H1 (cell line): ENCODE data around the gene DOK3. TPM values are rescaled to one million over a fixed set of nuclear protein-coding genes. Genes with fewer than 3 reads are reported as not detected.

Experiments used
- CTCF ChIA-PET: fragments of 300-600 bp; sonication (Branson Sonifier 250); formaldehyde crosslinking; loops from one replicate; lab custom pipeline; 2021; ENCODE audit not compliant: partially characterized antibody; lab: Charles Lee
- POLR2A ChIA-PET: fragments of 300-600 bp; sonication (Branson Sonifier 250); formaldehyde crosslinking; loops from one replicate; lab custom pipeline; 2021; ENCODE audit warnings: inconsistent platforms; ENCODE audit not compliant: partially characterized antibody; lab: Charles Lee
- DNase-seq, 2 experiments: peaks; one replicate each; pipeline versions ENCODE4 v3.0.0 to v3.0.0-alpha.2; 2010 to 2022; ENCODE audit warnings: low spot score in 2 of 2, low read depth in 1 of 2, mixed read lengths in 1 of 2
- FAIRE-seq: peaks from 2 replicates; lab custom pipeline; 2011; peaks lifted over from hg19 to GRCh38; lab: Jason Lieb, UNC
- H2AFZ ChIP-seq: 2 replicates; pipeline ENCODE4 v1.8.1; 2012; ENCODE audit warnings: low read length, inconsistent platforms
- H2AK5ac ChIP-seq: 2 replicates; pipeline ENCODE4 v1.6.1; 2013; ENCODE audit warnings: low read depth, low read length
- H2BK120ac ChIP-seq: replicated peaks from 2 replicates; pipeline ENCODE3; 2013; ENCODE audit warnings: low read depth, low read length, inconsistent platforms
- H2BK12ac ChIP-seq: 2 replicates; pipeline ENCODE4 v1.6.1; 2013; ENCODE audit warnings: low read depth, low read length
- H2BK15ac ChIP-seq: 2 replicates; pipeline ENCODE4 v1.6.1; 2013; ENCODE audit warnings: low read length
- H2BK20ac ChIP-seq: 2 replicates; pipeline ENCODE4 v1.6.1; 2013; ENCODE audit warnings: low read length
- H2BK5ac ChIP-seq: 2 replicates; pipeline ENCODE4 v1.6.1; 2013; ENCODE audit warnings: low read depth, low read length
- H3K14ac ChIP-seq: 2 replicates; pipeline ENCODE4 v1.6.1; 2013; ENCODE audit warnings: inconsistent platforms; ENCODE audit not compliant: insufficient read length
- H3K18ac ChIP-seq: 2 replicates; pipeline ENCODE4 v1.6.1; 2013; ENCODE audit warnings: low read length; ENCODE audit errors: extremely low read depth
- H3K23ac ChIP-seq: 2 replicates; pipeline ENCODE4 v1.6.1; 2013; ENCODE audit warnings: inconsistent platforms; ENCODE audit not compliant: insufficient read length
- H3K23me2 ChIP-seq: 2 replicates; pipeline ENCODE4 v1.6.1; 2013; ENCODE audit warnings: low read depth, low read length
- H3K27ac ChIP-seq: 2 replicates; pipeline ENCODE4 v1.6.1; 2011; ENCODE audit warnings: low read depth, low read length, inconsistent platforms
- H3K27me3 ChIP-seq, 4 experiments: replicated peaks in 1 of 4; 1 replicate in 1 of 4; 2 replicates in 3 of 4; pipeline versions ENCODE4 v1.6.1 to v1.8.1; 2011 to 2013; ENCODE audit warnings: low read length in 3 of 4, mild to moderate bottlenecking in 3 of 4, inconsistent platforms in 2 of 4, mixed read lengths in 2 of 4, moderate library complexity in 1 of 4; ENCODE audit not compliant: control insufficient read depth in 3 of 4, insufficient read depth in 3 of 4; ENCODE audit errors: extremely low read depth in 1 of 4
- H3K36me3 ChIP-seq, 4 experiments: 2 replicates each; pipeline versions ENCODE4 v1.6.1 to v1.8.1; 2011 to 2013; ENCODE audit warnings: mild to moderate bottlenecking in 4 of 4, low read length in 3 of 4, moderate library complexity in 2 of 4, control low read depth in 1 of 4, inconsistent platforms in 1 of 4; ENCODE audit not compliant: insufficient read depth in 4 of 4, control insufficient read depth in 2 of 4
- H3K4ac ChIP-seq: replicated peaks from 2 replicates; pipeline ENCODE3; 2013; ENCODE audit warnings: low read length, low read depth, mixed read lengths, inconsistent platforms; ENCODE audit not compliant: insufficient read length
- H3K4me1 ChIP-seq, 4 experiments: replicated peaks in 1 of 4; 1 replicate in 1 of 4; 2 replicates in 3 of 4; pipeline versions ENCODE4 v1.6.1 to v1.8.1; 2011 to 2013; ENCODE audit warnings: low read length in 3 of 4, inconsistent platforms in 2 of 4, mixed read lengths in 1 of 4; ENCODE audit not compliant: insufficient read depth in 4 of 4, control insufficient read depth in 3 of 4
- H3K4me2 ChIP-seq, 2 experiments: 2 replicates each; pipeline versions ENCODE4 v1.6.1 to v1.8.1; 2011 to 2013; ENCODE audit warnings: low read depth in 2 of 2, low read length in 2 of 2, control low read depth in 1 of 2, inconsistent platforms in 1 of 2, mild to moderate bottlenecking in 1 of 2; ENCODE audit not compliant: insufficient read depth in 1 of 2
- H3K4me3 ChIP-seq, 4 experiments: fragments of 200-600, 300-600 bp in 1 of 4; sonication (generic), shearing (Covaris generic), sonication (Bioruptor Twin) in 1 of 4; 2 replicates each; pipeline versions ENCODE4 v1.5.1 to v1.8.1; 2011 to 2016; ENCODE audit warnings: low read length in 4 of 4, low read depth in 3 of 4, control low read depth in 2 of 4, inconsistent platforms in 2 of 4, mild to moderate bottlenecking in 2 of 4, mixed read lengths in 1 of 4, moderate library complexity in 1 of 4; ENCODE audit not compliant: insufficient read depth in 2 of 4; ENCODE audit errors: extremely low read depth in 1 of 4
- H3K56ac ChIP-seq: replicated peaks from 2 replicates; pipeline ENCODE3; 2013; ENCODE audit warnings: low read depth, mild to moderate bottlenecking, mixed read lengths, low read length, inconsistent platforms; ENCODE audit not compliant: insufficient read length
- H3K79me1 ChIP-seq: 2 replicates; pipeline ENCODE4 v1.6.1; 2013; ENCODE audit warnings: low read depth, low read length, control low read depth
- H3K79me2 ChIP-seq, 2 experiments: 2 replicates each; pipeline versions ENCODE4 v1.6.1 to v1.8.1; 2012 to 2013; ENCODE audit warnings: low read length in 2 of 2, mild to moderate bottlenecking in 2 of 2, inconsistent platforms in 1 of 2; ENCODE audit not compliant: insufficient read depth in 2 of 2, control insufficient read depth in 1 of 2
- H3K9ac ChIP-seq, 4 experiments: replicated peaks in 1 of 4; 1 replicate in 1 of 4; 2 replicates in 3 of 4; pipeline versions ENCODE4 v1.6.1 to v1.8.1; 2011 to 2013; ENCODE audit warnings: low read depth in 3 of 4, low read length in 3 of 4, control low read depth in 2 of 4, mild to moderate bottlenecking in 2 of 4, moderate library complexity in 2 of 4, inconsistent platforms in 1 of 4; ENCODE audit errors: extremely low read depth in 1 of 4
- H3K9me3 ChIP-seq, 2 experiments: 2 replicates each; pipeline versions ENCODE4 v1.6.1 to v1.8.1; 2012 to 2013; ENCODE audit warnings: mild to moderate bottlenecking in 2 of 2, moderate library complexity in 2 of 2, control low read depth in 1 of 2, inconsistent platforms in 1 of 2, low read depth in 1 of 2, low read length in 1 of 2, mixed read lengths in 1 of 2; ENCODE audit not compliant: insufficient read depth in 2 of 2
- H4K20me1 ChIP-seq, 2 experiments: replicated peaks in 1 of 2; 2 replicates each; pipeline versions ENCODE3 to v1.8.1; 2011 to 2013; ENCODE audit warnings: inconsistent platforms in 2 of 2, low read length in 2 of 2, mild to moderate bottlenecking in 1 of 2; ENCODE audit not compliant: insufficient read depth in 2 of 2, control insufficient read depth in 1 of 2
- H4K5ac ChIP-seq: 2 replicates; pipeline ENCODE4 v1.6.1; 2013; ENCODE audit warnings: low read length, low read depth, mixed read lengths, inconsistent platforms; ENCODE audit not compliant: insufficient read length
- H4K8ac ChIP-seq: 2 replicates; pipeline ENCODE4 v1.8.0; 2013; ENCODE audit warnings: mild to moderate bottlenecking, moderate library complexity, low read length, inconsistent platforms; ENCODE audit not compliant: insufficient read depth; ENCODE audit errors: extremely low read depth
- H4K91ac ChIP-seq: replicated peaks from 2 replicates; pipeline ENCODE3; 2013; ENCODE audit warnings: low read length, mixed read lengths, inconsistent platforms; ENCODE audit not compliant: insufficient read length
- CBX5 ChIP-seq: fragments of 300-800, 300-1000 bp; sonication (generic); IDR thresholded peaks from 2 replicates; pipeline ENCODE4 v1.7.1; 2016; ENCODE audit warnings: antibody characterized with exemption, low read length, low read depth
- TAF7 ChIP-seq: optimal IDR thresholded peaks from 2 replicates; pipeline ENCODE3; 2011; ENCODE audit warnings: low read depth, mild to moderate bottlenecking, inconsistent platforms, low read length, moderate library complexity, borderline replicate concordance
- TBP ChIP-seq: IDR thresholded peaks from 2 replicates; pipeline ENCODE4 v1.6.1; 2011; ENCODE audit warnings: low read depth, low read length, improper control_type of control experiment
- TEAD4 ChIP-seq: IDR thresholded peaks from 2 replicates; pipeline ENCODE4 v1.6.1; 2012; ENCODE audit warnings: low read depth, low read length, inconsistent platforms, mixed read lengths
- WGBS, 2 experiments: shearing (Covaris generic) in 1 of 2; methylation state at CpG; one replicate each; pipeline versions ENCODE4 v1.1.6 to v1.1.7; 2013 to 2015; ENCODE audit warnings: low lambda C conversion rate in 2 of 2, mixed read lengths in 2 of 2, inconsistent platforms in 1 of 2, low coverage in 1 of 2, missing lambda C conversion rate in 1 of 2; ENCODE audit not compliant: insufficient replicate concordance in 2 of 2, insufficient coverage in 1 of 2, insufficient read length in 1 of 2; ENCODE audit errors: extremely low coverage in 1 of 2, missing lambda C conversion rate in 1 of 2; 5-methylcytosine and 5-hydroxymethylcytosine counted together
- polyA plus RNA-seq, 7 experiments: library from polyadenylated mRNA; depleted of rRNA in 3 of 7; stranded (reverse) in 5 of 7; unstranded in 2 of 7; fragments of >200 nt in 5 of 7; fragments of 200-250 nt in 2 of 7; gene quantifications; 1 replicate in 5 of 7; 2 replicates in 1 of 7; 4 replicates in 1 of 7; pipeline versions ENCODE4 v1.2.1 to v1.2.3, GENCODE V29; 2011 to 2013; ENCODE audit warnings: missing spikeins in 2 of 7, mixed read lengths in 2 of 7
- total RNA-seq: library from RNA; stranded (reverse); fragmentation: NEBNext Ultra II Directional; extraction: Animal tissue kit (Norgen Biotek cat#: 25700); gene quantifications from 2 replicates; pipeline ENCODE4 v1.2.1, GENCODE V29; 2021

Gene DOK3
- total and polyA plus RNA-seq, 2 of the 8 experiments (the other 6 are each of a cell fraction or from before 2014, with no cell fraction given) = 4.2 to 6.4 TPM

DNA sequence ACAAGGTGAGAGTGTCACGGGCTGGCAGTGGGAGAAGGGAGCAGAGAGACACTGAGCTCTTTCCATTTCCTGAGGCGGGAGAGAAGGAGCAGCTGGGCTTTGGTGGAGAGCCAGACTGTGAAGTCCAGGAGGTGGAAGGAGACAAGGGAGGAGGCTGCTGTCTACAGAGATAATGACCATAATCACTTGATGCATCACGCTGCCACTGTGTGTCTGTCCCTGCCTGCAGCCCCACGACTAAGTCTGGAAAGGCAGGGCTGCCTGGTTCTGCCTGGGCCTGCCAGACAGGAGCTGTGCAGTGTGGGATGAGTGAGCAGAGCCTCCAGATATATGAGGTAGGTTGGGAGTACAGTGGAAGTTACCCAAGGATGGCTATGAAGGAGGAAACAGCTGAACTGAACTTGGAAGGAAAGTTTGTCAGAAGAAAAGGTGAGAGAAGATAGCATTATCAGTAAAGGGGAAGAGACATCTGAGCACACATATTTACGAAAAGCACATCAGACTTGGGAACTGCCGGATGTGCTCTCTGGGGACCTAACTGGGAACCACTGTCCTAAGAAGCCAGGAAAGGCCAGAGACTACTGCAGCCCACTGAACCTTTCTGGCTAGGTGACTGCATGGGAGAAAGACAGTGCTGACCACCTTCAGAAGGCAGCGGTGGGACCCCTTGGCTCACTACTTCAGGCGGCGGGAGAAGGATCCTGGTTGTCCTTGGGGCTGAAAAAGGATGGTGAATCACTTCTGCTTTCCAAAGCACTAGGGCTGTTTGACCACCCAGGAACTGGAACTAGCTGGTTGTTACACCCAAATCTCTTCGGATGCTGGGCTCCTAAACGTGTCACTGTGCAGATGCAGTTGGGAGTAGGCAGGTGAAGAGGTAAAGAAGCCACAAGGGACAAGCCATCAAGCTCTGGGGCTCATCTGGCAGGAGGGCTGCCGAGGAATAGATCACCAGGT, 19.9 kb upstream of the DOK3 start:
- H3K4me2 ChIP-seq = no peak overlapping the region
- no peak overlapping the region for H2BK12ac ChIP-seq
- no peak overlapping the region for H4K5ac ChIP-seq
- no peak overlapping the region for H3K18ac ChIP-seq
- no peak overlapping the region for H4K91ac ChIP-seq
- no peak overlapping the region for H2AFZ ChIP-seq
- ChIA-PET CTCF (interaction anchor here (1.6 to 1.8 kb wide), 2 partner anchors 9 to 16 kb away, joined by 4 to 7 read pairs; no protein-coding TSS in a partner anchor), POLR2A (interaction anchor here (1.6 to 2.3 kb wide), 2 partner anchors 9 to 13 kb away, joined by 3 to 8 read pairs; partner anchors contain the start of gene DDX41)
- no peak overlapping the region for H3K56ac ChIP-seq
- H3K27me3 ChIP-seq = no peaks in the 10 kb centered on the region
- WGBS, 2 experiments = 90% methylated on average over 12 of the region's 12 CpGs; no CpG with 5 or more reads in 1 of the 2 experiments
- no peak overlapping the region for H2BK15ac ChIP-seq
- TF ChIP-seq TEAD4 = no peak
- no peak for TF ChIP-seq TAF7
- no peak for TF ChIP-seq CBX5
- TF ChIP-seq TBP = no peak
- no peak overlapping the region for H3K23ac ChIP-seq
- H3K4me3 ChIP-seq = no peak overlapping the region
- peaks cover 25 to 77% (median 37%) of the 10 kb centered on the region in 4 experiments; a peak in 6 of 8 replicates for H3K36me3 ChIP-seq
- H3K14ac ChIP-seq = no peak overlapping the region
- H4K8ac ChIP-seq = no peak overlapping the region
- H3K4me1 ChIP-seq = no peaks in the 10 kb centered on the region
- peaks cover 12% of the 10 kb centered on the region for H3K79me1 ChIP-seq
- no peaks in the 10 kb centered on the region; a peak in 1 of 4 replicates for H3K79me2 ChIP-seq
- DNase-seq (no peak), FAIRE-seq (no peak)
- peaks cover 9 to 17% of the 10 kb centered on the region in 2 experiments for H4K20me1 ChIP-seq
- no peak overlapping the region for H2AK5ac ChIP-seq
- no peaks in the 10 kb centered on the region for H3K9me3 ChIP-seq
- no peak overlapping the region for H2BK20ac ChIP-seq
- H3K23me2 ChIP-seq = no peaks in the 10 kb centered on the region
- no peak overlapping the region for H3K27ac ChIP-seq
- H3K9ac ChIP-seq = no peak overlapping the region
- H2BK120ac ChIP-seq = no peak overlapping the region
- no peak overlapping the region for H3K4ac ChIP-seq
- H2BK5ac ChIP-seq = no peak overlapping the region
